Measurements from ENCODE around the gene SETD3.

Gene SETD3

GRCh38 chr14:99395909-99396530 lies 84.6 kb downstream of the SETD3 start:
- DNase-seq (ENCODE audit: low read depth in 2 of 2), result no peak

DNA sequence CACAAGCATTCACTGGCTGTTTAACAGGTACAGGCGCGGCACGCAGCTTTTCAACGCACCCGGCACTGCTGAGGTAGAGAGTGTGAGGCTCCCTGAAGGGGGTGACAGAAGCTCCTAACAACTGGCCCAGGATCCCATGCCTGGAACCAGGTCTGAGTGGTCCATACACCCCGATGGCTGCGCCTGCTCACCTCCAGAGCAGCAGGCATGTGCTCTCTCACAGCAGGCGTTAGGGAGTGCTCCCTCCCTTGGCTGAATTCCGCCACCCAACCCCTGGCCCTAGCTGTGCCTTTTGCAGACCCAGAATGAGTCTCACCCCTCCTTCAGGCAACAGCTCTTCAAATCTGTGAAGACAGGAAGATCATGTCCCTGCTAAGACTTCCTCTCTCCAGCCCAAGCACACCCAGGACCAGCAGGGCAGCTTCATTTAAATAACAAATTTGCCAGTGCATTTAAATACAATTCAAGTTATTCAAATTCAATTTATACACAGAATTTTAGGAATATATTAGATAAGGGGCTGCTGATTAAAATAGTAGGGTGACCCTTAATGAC lies 86.0 kb downstream of the SETD3 start:
- DNase-seq (ENCODE audit: low read depth in 2 of 2), result no peak

GRCh38 chr14:99393059-99393655 lies 87.5 kb downstream of the SETD3 start:
- DNase-seq (ENCODE audit: low read depth in 2 of 2), result no peak

GRCh38 chr14:99391671-99392070 lies 89.0 kb downstream of the SETD3 start:
- no peak for DNase-seq (ENCODE audit: low read depth in 2 of 2)

DNA sequence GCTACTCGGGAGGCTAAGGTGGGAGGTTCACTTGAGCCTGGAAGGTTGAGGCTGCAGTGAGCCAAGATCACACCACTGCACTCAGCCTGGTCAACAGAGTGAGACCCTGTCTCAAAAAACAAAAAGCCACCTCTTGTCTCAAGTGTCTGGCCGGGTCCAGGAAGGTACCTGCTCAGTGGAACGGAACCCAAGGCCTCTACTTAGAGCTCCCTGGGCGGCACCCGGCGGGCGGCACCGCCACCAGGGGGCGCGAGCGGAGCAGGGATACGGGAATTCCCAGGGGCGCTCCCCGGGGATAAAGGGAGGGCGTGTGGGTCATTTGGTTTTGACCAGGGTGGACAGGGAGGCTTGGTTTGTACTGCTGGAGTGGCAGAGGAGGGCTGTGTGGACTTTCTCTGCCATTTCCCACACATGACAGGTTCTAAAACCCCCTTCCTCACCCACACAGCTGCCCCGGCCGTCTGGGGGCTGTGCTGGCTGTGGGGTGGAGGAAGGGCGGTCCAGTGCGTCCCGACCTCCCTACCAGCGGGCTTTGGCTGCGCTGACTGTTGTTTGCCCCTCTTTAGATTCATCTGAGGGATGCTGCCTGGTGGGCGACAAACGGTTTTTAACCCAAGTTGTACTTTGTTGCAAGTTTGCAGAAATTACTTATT lies 91.4 kb downstream of the SETD3 start:
- peak in 1 of 2 donors; percentile 6 for DNase-seq (ENCODE audit: low read depth in 2 of 2)

GRCh38 chr14:99388286-99388685 lies 92.4 kb downstream of the SETD3 start:
- DNase-seq (ENCODE audit: low read depth in 2 of 2), result no peak

- DNase-seq (ENCODE audit: low read depth in 2 of 2), result no peak
Measured at GRCh38 chr14:99387880-99388279, 92.8 kb downstream of the SETD3 start.

DNA sequence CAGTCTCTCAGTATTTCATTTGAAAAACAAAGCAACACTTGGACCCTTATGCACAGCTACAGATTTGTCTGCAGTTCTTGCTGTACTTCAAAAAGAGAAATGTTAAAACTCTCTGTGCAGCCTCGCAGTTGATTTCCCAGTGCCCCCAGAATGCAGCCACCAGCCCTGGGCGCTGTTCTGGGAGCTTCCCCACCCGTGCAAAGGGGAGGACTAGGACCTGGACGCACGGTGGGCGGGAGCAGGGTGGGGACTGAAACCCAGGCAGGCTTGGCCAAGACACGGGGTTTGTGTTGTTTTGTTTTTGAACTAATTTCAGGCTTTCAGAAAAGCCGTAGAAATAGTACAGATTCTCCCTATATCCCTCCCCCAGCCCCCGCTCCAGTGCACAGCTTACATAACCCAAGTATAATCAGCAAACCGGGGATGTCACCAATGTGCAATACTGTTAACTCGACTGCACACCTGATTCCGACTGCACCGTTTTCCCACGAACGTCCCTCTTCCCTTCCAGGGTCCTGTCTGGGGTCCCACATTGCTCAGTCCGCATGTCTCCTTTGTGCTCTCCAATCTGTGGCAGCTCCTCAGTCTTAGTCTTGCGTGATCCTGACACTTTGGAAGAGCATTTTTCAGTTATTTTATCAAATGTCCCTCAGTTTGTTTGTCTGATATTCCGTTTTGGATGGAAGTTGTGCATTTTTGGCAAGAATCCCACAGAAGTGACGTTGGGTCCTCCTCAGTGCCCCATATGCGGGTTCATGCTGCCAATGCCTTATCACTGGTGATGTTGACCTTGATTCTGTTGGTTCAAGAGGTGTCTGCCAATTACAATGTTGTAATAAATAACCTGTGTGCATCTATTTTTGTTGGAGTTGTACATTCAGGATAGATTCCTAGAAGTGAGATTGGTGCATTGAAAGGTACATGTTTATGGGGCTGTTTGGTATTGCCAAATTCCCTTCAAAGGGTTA lies 95.9 kb downstream of the SETD3 start:
- no peak for DNase-seq (ENCODE audit: low read depth in 2 of 2)

DNA sequence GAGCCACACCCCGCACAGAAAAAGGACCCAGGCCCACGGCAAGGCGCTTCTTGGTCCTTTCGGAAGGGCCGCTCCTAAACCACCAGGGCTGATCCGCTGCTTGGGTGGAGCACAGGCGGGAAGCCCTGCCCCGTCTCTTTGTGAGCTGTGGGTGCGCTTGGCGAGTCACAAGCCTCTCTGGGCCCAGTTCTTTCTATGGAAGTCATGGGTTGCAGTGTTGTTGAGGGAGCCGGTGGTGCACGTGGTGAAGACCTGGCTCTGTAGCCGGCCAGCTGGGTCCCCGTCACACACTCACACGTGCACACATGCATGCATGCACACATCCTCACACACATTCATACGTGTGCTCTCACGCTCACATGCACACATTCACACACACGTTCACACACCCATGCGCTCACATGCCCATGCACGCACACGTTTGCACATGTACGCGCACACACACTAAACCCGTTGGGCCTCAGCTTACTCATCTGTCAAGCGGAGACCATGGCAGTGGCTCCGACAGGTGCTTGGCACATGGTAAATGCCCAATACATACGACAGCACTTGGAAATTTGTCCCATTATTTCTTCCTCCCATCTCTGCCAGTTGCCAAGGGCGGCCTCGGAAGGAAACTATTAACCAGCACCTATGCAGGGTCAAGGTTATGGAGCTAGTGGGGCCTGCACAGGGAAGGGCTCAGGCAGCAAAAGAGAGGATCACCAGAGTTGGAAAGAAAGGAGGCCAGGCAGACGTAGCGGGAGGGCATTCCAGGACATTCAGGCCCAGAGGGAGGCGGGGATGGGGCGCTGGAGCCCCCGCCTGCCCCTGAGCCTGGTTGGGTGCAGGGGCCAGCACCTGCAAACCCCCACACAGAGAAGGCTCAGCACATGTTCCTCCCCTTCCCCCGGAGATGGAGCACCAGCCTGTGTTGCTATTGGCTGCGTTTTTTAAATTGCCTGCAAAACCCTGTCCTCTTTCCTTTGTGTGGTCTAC lies 96.9 kb downstream of the SETD3 start:
- DNase-seq (ENCODE audit: low read depth in 2 of 2), result no peak

GRCh38 chr14:99382781-99383471 lies 97.7 kb downstream of the SETD3 start:
- no peak for DNase-seq (ENCODE audit: low read depth in 2 of 2)

- no peak for DNase-seq (ENCODE audit: low read depth in 2 of 2)
Measured at GRCh38 chr14:99382071-99382470, 98.6 kb downstream of the SETD3 start.

GRCh38 chr14:99381688-99382060 lies 99.0 kb downstream of the SETD3 start:
- DNase-seq (ENCODE audit: low read depth in 2 of 2), result no peak

DNA sequence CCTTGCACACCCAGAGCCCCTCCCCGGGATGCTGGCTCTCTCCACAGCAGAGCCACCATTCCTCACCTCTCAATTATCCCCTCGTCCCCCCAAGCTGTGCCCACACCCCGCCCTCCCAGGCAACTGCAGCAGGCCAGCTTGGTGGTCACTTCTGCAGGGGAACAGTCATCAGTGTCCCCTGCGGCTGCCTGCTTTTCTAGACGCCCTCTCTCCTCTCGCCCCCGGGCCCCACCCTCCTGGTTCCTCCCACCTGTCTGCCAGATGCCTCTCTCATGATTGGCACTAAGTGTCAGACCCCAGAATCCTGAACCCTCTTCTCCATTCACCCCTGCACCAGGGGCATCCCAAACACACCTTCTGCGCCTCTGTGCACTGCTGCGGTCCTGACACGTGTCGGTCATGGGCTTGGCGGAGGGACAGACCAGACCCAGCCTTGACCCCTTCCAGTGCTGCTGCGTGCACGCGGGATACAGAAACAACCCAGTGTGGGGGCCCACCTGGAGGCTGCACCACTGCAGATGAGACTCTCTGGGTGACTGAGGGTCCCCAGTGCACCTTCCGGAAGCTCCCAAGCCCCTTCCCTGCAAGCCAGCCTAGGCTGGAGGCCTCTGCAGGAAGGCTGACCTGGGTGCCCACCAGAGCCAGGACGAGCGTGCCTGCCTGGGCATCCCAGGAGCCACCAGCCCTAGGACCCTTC lies 99.5 kb downstream of the SETD3 start:
- DNase-seq (ENCODE audit: low read depth in 2 of 2), result no peak

GRCh38 chr14:99380402-99380801 lies 100.3 kb downstream of the SETD3 start:
- DNase-seq (ENCODE audit: low read depth in 2 of 2), result no peak

DNA sequence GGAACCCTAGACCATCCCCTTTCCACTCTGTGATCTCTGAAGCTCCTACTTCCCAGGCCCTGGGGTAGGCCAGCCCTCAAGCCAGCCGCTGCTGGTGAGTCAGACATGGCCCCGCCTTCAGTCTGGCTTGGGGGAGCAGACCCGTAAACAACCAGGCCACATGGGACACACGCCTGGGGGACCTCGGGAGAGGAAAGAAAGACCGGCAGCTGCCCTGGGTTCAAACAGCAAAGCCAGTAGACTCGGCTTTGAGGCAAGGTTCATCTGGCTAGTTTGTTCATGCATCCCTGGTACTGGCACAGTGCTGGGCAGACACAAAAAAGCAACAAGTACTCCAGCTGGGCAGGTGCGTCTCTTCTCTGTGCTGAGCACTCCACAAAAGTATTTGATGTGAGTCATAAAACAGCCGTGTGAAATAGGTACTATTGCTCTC lies 101.9 kb downstream of the SETD3 start:
- no peak for DNase-seq (ENCODE audit: low read depth in 2 of 2)

DNA sequence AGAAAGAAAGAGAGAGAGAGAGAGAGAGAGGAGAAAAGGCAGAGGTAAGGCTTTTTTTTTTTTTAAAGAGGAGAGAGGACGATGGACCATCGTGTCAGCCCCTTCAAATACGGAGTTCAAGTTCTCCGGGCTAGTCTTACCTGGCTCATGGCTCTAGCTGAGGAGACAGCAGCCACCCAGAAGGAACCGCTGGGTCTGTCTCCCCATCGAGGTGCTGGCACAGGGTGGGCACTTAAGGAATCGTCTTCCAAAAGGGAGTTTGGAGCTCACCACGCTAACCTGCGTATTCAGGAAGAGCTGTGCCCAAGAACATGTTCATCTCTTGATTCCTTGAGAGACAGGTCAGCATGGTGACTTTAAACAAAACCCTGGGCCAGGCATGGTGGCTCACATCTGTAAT lies 102.7 kb downstream of the SETD3 start:
- DNase-seq (ENCODE audit: low read depth in 2 of 2), result no peak

GRCh38 chr14:99374964-99375363 lies 105.7 kb downstream of the SETD3 start:
- no peak for DNase-seq (ENCODE audit: low read depth in 2 of 2)

DNA sequence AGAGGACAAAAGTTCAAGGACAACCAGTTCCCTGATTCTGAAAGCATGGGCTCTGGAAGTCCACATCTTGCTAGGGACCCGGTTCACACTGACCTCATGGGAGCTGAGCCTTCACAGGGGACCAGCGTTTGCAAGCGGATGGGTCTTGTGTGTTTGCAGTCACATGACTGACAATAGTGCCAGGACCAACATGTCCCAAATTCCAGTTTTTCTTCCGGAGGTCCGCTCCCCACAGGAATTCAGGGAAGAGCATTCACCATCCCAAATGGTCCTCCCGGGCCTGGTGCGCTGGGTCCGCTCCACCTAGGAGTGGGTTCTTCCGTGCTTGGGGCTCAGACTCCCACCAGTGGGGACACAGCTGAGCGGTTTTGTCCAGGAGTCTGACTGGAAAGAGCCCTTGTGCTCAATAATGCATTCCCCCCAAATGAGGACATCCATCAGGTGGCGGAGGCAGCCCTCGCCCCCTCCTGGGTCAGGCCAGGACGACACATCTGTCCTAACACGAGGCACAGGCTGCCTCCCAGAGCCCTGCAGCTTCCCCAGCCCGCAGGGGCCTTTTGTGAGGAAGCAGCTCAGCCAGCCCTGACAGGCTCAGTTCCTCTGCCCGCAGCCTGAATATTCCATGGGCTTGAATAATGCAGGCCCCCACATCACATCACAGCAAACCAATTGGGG lies 116.9 kb downstream of the SETD3 start:
- no peak for DNase-seq (ENCODE audit: low read depth in 2 of 2)

GRCh38 chr14:99363051-99363450 lies 117.6 kb downstream of the SETD3 start:
- DNase-seq (ENCODE audit: low read depth in 2 of 2), result no peak

Measured in stimulated activated CD8-positive, alpha-beta memory T cell treated with anti-CD3 and anti-CD28 coated beads, Interleukin-15, amount 100 ng/mL, for 4 hours (primary cell).